AG04449 (cell line): ENCODE results near the gene MTHFS.

Source experiments
- CTCF ChIA-PET: fragments of 350-600 bp; formaldehyde crosslinking; extraction: SDS; loops from one replicate; lab custom pipeline; 2021; ENCODE audit warnings: antibody characterized with exemption; lab: Yijun Ruan, JAX
- POLR2A ChIA-PET: fragments of 400-600, 350-600 bp; formaldehyde crosslinking; extraction: SDS; loops from one replicate; lab custom pipeline; 2020; ENCODE audit warnings: antibody characterized with exemption, inconsistent platforms; lab: Yijun Ruan, JAX
- DNase-seq: peaks from one replicate; pipeline ENCODE4 v3.0.0-alpha.2; 2010; ENCODE audit warnings: low read depth, low spot score
- H3K4me3 ChIP-seq: 2 replicates; pipeline ENCODE4 v1.5.1; 2011; ENCODE audit warnings: low read depth, mild to moderate bottlenecking, control low read depth, low read length
- CTCF ChIP-seq: IDR thresholded peaks from one replicate; pipeline ENCODE4 v1.5.1; 2011; ENCODE audit warnings: mild to moderate bottlenecking, moderate library complexity, low read length, control low read depth, inconsistent platforms; ENCODE audit not compliant: insufficient read depth; ENCODE audit errors: missing control alignments

The MTHFS gene

GRCh38 chr15:79824136-79824701 is 72.6 kb downstream of the MTHFS start:
- no peak overlapping the region for H3K4me3 ChIP-seq
- no peak for TF ChIP-seq CTCF
- ChIA-PET CTCF (interaction anchor here (1.2 kb wide), 1 partner anchor 20 kb away, joined by 3 read pairs; no protein-coding TSS in a partner anchor), POLR2A (no interaction called here)
- DNase-seq: no peak

- no peak for TF ChIP-seq CTCF
- DNase-seq: no peak
- POLR2A ChIA-PET: no interaction called here
- CTCF ChIA-PET: no interaction called here
- no peak overlapping the region for H3K4me3 ChIP-seq
These were observed 76.0 kb downstream of the MTHFS start for GRCh38 chr15:79820820-79821219.

- CTCF ChIA-PET: no interaction called here
- DNase-seq: no peak
- H3K4me3 ChIP-seq: no peak overlapping the region
- POLR2A ChIA-PET: no interaction called here
- TF ChIP-seq CTCF: no peak
These were observed 76.6 kb downstream of the MTHFS start for GRCh38 chr15:79820176-79820575.

- no peak for DNase-seq
- ChIA-PET CTCF (interaction anchor here (1.4 kb wide), 1 partner anchor 9 kb away, joined by 3 read pairs; no protein-coding TSS in a partner anchor), POLR2A (no interaction called here)
- no peak for TF ChIP-seq CTCF
- no peak overlapping the region for H3K4me3 ChIP-seq
These were observed 80.2 kb downstream of the MTHFS start for GRCh38 chr15:79816571-79816970.

GRCh38 chr15:79815468-79815867 is 81.3 kb downstream of the MTHFS start:
- POLR2A ChIA-PET: no interaction called here
- no peak for TF ChIP-seq CTCF
- CTCF ChIA-PET: interaction anchor here (1.4 kb wide), 1 partner anchor 8 kb away, joined by 3 read pairs; no protein-coding TSS in a partner anchor
- DNase-seq: no peak
- no peak overlapping the region for H3K4me3 ChIP-seq

- H3K4me3 ChIP-seq: no peak overlapping the region
- no peak for DNase-seq
- ChIA-PET POLR2A (no interaction called here), CTCF (interaction anchor here (0.9 kb wide), 1 partner anchor 37 kb away, joined by 3 read pairs; no protein-coding TSS in a partner anchor)
- TF ChIP-seq CTCF: no peak
These were observed 84.3 kb downstream of the MTHFS start for GRCh38 chr15:79812541-79812940.
